Mesenchymal stem cell (in vitro differentiated cells and primary cell): ENCODE measurements around the gene ZNF624.

Source experiments
- DNase-seq: peaks from one replicate; pipeline ENCODE4 v3.0.0-alpha.2; 2013
- H2AFZ ChIP-seq: one replicate; pipeline ENCODE4 v1.6.1; 2013; ENCODE audit warnings: low read depth, mild to moderate bottlenecking, control low read depth, inconsistent platforms, low read length, moderate library complexity
- H2AK5ac ChIP-seq: 2 replicates; pipeline ENCODE4 v1.6.1; 2013; ENCODE audit warnings: low read length, moderate library complexity, mild to moderate bottlenecking, inconsistent platforms; ENCODE audit not compliant: severe bottlenecking
- H2BK120ac ChIP-seq: one replicate; pipeline ENCODE4 v1.6.1; 2013; ENCODE audit warnings: low read depth, mild to moderate bottlenecking, inconsistent platforms, low read length, moderate library complexity
- H2BK12ac ChIP-seq, 2 experiments: one replicate each; pipeline ENCODE4 v1.6.1; 2013; ENCODE audit warnings: inconsistent platforms in 2 of 2, low read length in 2 of 2, mild to moderate bottlenecking in 2 of 2, moderate library complexity in 2 of 2, control low read depth in 1 of 2
- H2BK15ac ChIP-seq: one replicate; pipeline ENCODE4 v1.6.1; 2013; ENCODE audit warnings: mild to moderate bottlenecking, low read depth, inconsistent platforms; ENCODE audit not compliant: poor library complexity, severe bottlenecking
- H2BK5ac ChIP-seq: 2 replicates; pipeline ENCODE4 v1.6.1; 2013; ENCODE audit warnings: low read depth, mild to moderate bottlenecking, low read length, control low read depth, inconsistent platforms; ENCODE audit not compliant: poor library complexity, severe bottlenecking
- H3K14ac ChIP-seq, 2 experiments: one replicate each; pipeline ENCODE4 v1.6.1; 2013; ENCODE audit warnings: inconsistent platforms in 2 of 2, low read length in 2 of 2, control low read depth in 1 of 2, mild to moderate bottlenecking in 1 of 2, moderate library complexity in 1 of 2
- H3K18ac ChIP-seq, 2 experiments: one replicate each; pipeline ENCODE4 v1.6.1; 2013; ENCODE audit warnings: inconsistent platforms in 2 of 2, low read length in 2 of 2, control low read depth in 1 of 2, low read depth in 1 of 2, mild to moderate bottlenecking in 1 of 2
- H3K23ac ChIP-seq, 2 experiments: one replicate each; pipeline ENCODE4 v1.6.1; 2013; ENCODE audit warnings: inconsistent platforms in 2 of 2, low read length in 2 of 2, mild to moderate bottlenecking in 2 of 2, moderate library complexity in 2 of 2, control low read depth in 1 of 2
- H3K27ac ChIP-seq: 2 replicates; pipeline ENCODE4 v1.5.1; 2013; ENCODE audit warnings: mild to moderate bottlenecking, moderate library complexity, low read length, control low read depth, inconsistent platforms; ENCODE audit not compliant: poor library complexity, severe bottlenecking
- H3K27me3 ChIP-seq, 2 experiments: 2 replicates each; pipeline versions ENCODE4 v1.6.1 to v1.7.0; 2013; ENCODE audit warnings: low read length in 2 of 2, mild to moderate bottlenecking in 2 of 2, moderate library complexity in 2 of 2, control low read depth in 1 of 2, inconsistent platforms in 1 of 2; ENCODE audit not compliant: control insufficient read depth in 1 of 2, insufficient read depth in 1 of 2
- H3K36me3 ChIP-seq, 2 experiments: 2 replicates each; pipeline versions ENCODE4 v1.6.1 to v1.7.0; 2013; ENCODE audit warnings: low read length in 2 of 2, control low read depth in 1 of 2, inconsistent platforms in 1 of 2, low read depth in 1 of 2, mild to moderate bottlenecking in 1 of 2; ENCODE audit not compliant: insufficient read depth in 2 of 2, control insufficient read depth in 1 of 2
- H3K4ac ChIP-seq, 2 experiments: one replicate each; pipeline ENCODE4 v1.6.1; 2013; ENCODE audit warnings: inconsistent platforms in 2 of 2, low read length in 2 of 2, mild to moderate bottlenecking in 2 of 2, moderate library complexity in 2 of 2, control low read depth in 1 of 2, low read depth in 1 of 2
- H3K4me1 ChIP-seq: 2 replicates; pipeline ENCODE4 v1.6.1; 2013; ENCODE audit warnings: low read depth, low read length, control low read depth; ENCODE audit not compliant: control insufficient read depth, insufficient read depth
- H3K4me2 ChIP-seq: 2 replicates; pipeline ENCODE4 v1.6.1; 2013; ENCODE audit warnings: low read length, mild to moderate bottlenecking, inconsistent platforms; ENCODE audit not compliant: poor library complexity, severe bottlenecking
- H3K4me3 ChIP-seq, 2 experiments: 2 replicates each; pipeline versions ENCODE4 v1.5.1 to v1.7.0; 2013; ENCODE audit warnings: low read length in 2 of 2, mild to moderate bottlenecking in 2 of 2, control low read depth in 1 of 2, low read depth in 1 of 2; ENCODE audit not compliant: insufficient read depth in 1 of 2
- H3K79me1 ChIP-seq: replicated peaks from 2 replicates; pipeline ENCODE4 v1.6.1; 2013; ENCODE audit warnings: mild to moderate bottlenecking, control low read depth, low read length, inconsistent platforms; ENCODE audit not compliant: poor library complexity, severe bottlenecking
- H3K9ac ChIP-seq: 2 replicates; pipeline ENCODE4 v1.7.0; 2013; ENCODE audit warnings: mild to moderate bottlenecking, low read length, moderate library complexity
- H3K9me3 ChIP-seq: 2 replicates; pipeline ENCODE4 v1.7.0; 2013; ENCODE audit warnings: mild to moderate bottlenecking, low read length; ENCODE audit not compliant: control insufficient read depth
- H4K8ac ChIP-seq: one replicate; pipeline ENCODE4 v1.6.1; 2013; ENCODE audit warnings: inconsistent platforms, mild to moderate bottlenecking, low read length, moderate library complexity
- H4K91ac ChIP-seq: one replicate; pipeline ENCODE4 v1.6.1; 2013; ENCODE audit warnings: mild to moderate bottlenecking, low read length, inconsistent platforms
- WGBS: methylation state at CpG from one replicate; pipeline ENCODE4 v1.1.7; 2013; ENCODE audit warnings: mixed read lengths; 5-methylcytosine and 5-hydroxymethylcytosine counted together

Gene ZNF624

GRCh38 chr17:16652847-16653366, 743 bp downstream of the ZNF624 start:
- Histone ChIP-seq H3K79me1 (peaks cover 14% of the 10 kb centered on the region), H3K4me1 (no peaks in the 10 kb centered on the region), H3K27me3 (no peaks in the 10 kb centered on the region), H2BK12ac (no peak overlapping the region), H2AFZ (peak overlapping the region; percentile 96), H2BK5ac (no peak overlapping the region), H4K91ac (peak overlapping the region; percentile 71), H3K14ac (peak overlapping the region in 1 of 2 experiments; percentile 66), H3K27ac (peak overlapping the region; percentile 67), H3K4me2 (peak overlapping the region; percentile 54), H2BK15ac (no peak overlapping the region), H3K9me3 (peaks cover 8% of the 10 kb centered on the region), H2AK5ac (no peak overlapping the region), H4K8ac (peak overlapping the region; percentile 92), H3K9ac (peak overlapping the region; percentile 88), H3K36me3 (peaks cover 2 to 24% of the 10 kb centered on the region in 2 experiments), H2BK120ac (peak overlapping the region; percentile 51), H3K18ac (peak overlapping the region; percentile 94 to 96), H3K4ac (peak overlapping the region in 1 of 2 experiments; percentile 99), H3K4me3 (peak overlapping the region; percentile 85), H3K23ac (no peak overlapping the region)
- WGBS, result 33% methylated on average over 7 of the region's 8 CpGs
- peak; percentile 14 for DNase-seq

- Histone ChIP-seq H3K14ac (no peak overlapping the region), H3K4ac (no peak overlapping the region), H3K79me1 (peaks cover 15% of the 10 kb centered on the region), H3K27ac (no peak overlapping the region), H4K91ac (no peak overlapping the region), H3K36me3 (peaks cover 3 to 29% of the 10 kb centered on the region in 2 experiments), H3K23ac (no peak overlapping the region), H3K9ac (peak overlapping the region; percentile 88), H2AK5ac (no peak overlapping the region), H3K4me3 (peak overlapping the region in 1 of 2 experiments; percentile 85), H3K4me2 (no peak overlapping the region), H3K27me3 (no peaks in the 10 kb centered on the region), H3K4me1 (no peaks in the 10 kb centered on the region), H2BK5ac (no peak overlapping the region), H2BK120ac (no peak overlapping the region), H3K9me3 (peaks cover 10% of the 10 kb centered on the region), H2BK15ac (no peak overlapping the region), H4K8ac (no peak overlapping the region), H2BK12ac (no peak overlapping the region), H3K18ac (no peak overlapping the region), H2AFZ (no peak overlapping the region)
- WGBS, result no CpG with 5 or more reads among the region's 4 CpGs
- DNase-seq, result no peak
Measured at GRCh38 chr17:16652252-16652651, 1.4 kb downstream of the ZNF624 start.

GRCh38 chr17:16649585-16649984, 4.1 kb downstream of the ZNF624 start:
- peaks cover 18% of the 10 kb centered on the region for H3K79me1 ChIP-seq
- H3K27me3 ChIP-seq, result no peaks in the 10 kb centered on the region
- H4K8ac ChIP-seq, result no peak overlapping the region
- no peak overlapping the region for H3K23ac ChIP-seq
- no peak overlapping the region for H2BK5ac ChIP-seq
- no peak overlapping the region for H3K4ac ChIP-seq
- H3K36me3 ChIP-seq, result peaks cover 7 to 51% of the 10 kb centered on the region in 2 experiments
- no peak overlapping the region for H3K4me3 ChIP-seq
- DNase-seq, result no peak
- no peak overlapping the region for H3K18ac ChIP-seq
- H3K27ac ChIP-seq, result no peak overlapping the region
- no peak overlapping the region for H2AK5ac ChIP-seq
- 93% methylated on average over 3 of the region's 3 CpGs for WGBS
- no peak overlapping the region for H2AFZ ChIP-seq
- no peak overlapping the region for H3K14ac ChIP-seq
- no peak overlapping the region for H3K9ac ChIP-seq
- peaks cover 27% of the 10 kb centered on the region for H3K9me3 ChIP-seq
- no peak overlapping the region for H3K4me2 ChIP-seq
- H4K91ac ChIP-seq, result no peak overlapping the region
- no peak overlapping the region for H2BK120ac ChIP-seq
- no peaks in the 10 kb centered on the region for H3K4me1 ChIP-seq
- H2BK15ac ChIP-seq, result no peak overlapping the region
- H2BK12ac ChIP-seq, result no peak overlapping the region

GRCh38 chr17:16639438-16639837, 14.2 kb downstream of the ZNF624 start:
- Histone ChIP-seq H3K4me2 (no peak overlapping the region), H2AFZ (no peak overlapping the region), H4K91ac (no peak overlapping the region), H3K27me3 (no peaks in the 10 kb centered on the region), H2BK12ac (no peak overlapping the region), H2BK120ac (no peak overlapping the region), H2BK15ac (no peak overlapping the region), H3K4me1 (no peaks in the 10 kb centered on the region), H3K23ac (no peak overlapping the region), H2BK5ac (no peak overlapping the region), H3K4ac (no peak overlapping the region), H3K27ac (no peak overlapping the region), H3K9me3 (peaks cover 75% of the 10 kb centered on the region), H3K14ac (no peak overlapping the region), H2AK5ac (no peak overlapping the region), H3K18ac (no peak overlapping the region), H3K79me1 (peaks cover 5% of the 10 kb centered on the region), H4K8ac (no peak overlapping the region), H3K4me3 (peak overlapping the region in 1 of 2 experiments; percentile 2), H3K9ac (no peak overlapping the region), H3K36me3 (peaks cover 0 to 55% of the 10 kb centered on the region in 2 experiments)
- no CpG with 5 or more reads among the region's 1 CpG for WGBS
- no peak for DNase-seq
